Hematopoietic multipotent progenitor cell treated with erythropoietin and hydrocortisone succinate and interleukin-3 and kit ligand, for 6 days (in vitro differentiated cells): ENCODE results near the gene CNNM4.

Experiments
- DNase-seq: peaks from one replicate; pipeline ENCODE4 v3.0.0-alpha.2; 2015

Gene CNNM4

GRCh38 chr2:96837575-96837974 lies 76.9 kb downstream of the CNNM4 start:
- no peak for DNase-seq

GRCh38 chr2:96838345-96839292 lies 77.9 kb downstream of the CNNM4 start:
- no peak for DNase-seq

- DNase-seq = peak; percentile 90
Observed at GRCh38 chr2:96839293-96839874, 78.7 kb downstream of the CNNM4 start.

- no peak for DNase-seq
Observed at GRCh38 chr2:96839875-96840850, 79.5 kb downstream of the CNNM4 start.

GRCh38 chr2:96841701-96842495 lies 81.2 kb downstream of the CNNM4 start:
- DNase-seq = no peak

- DNase-seq = no peak
Observed at GRCh38 chr2:96842600-96842999, 81.9 kb downstream of the CNNM4 start.

GRCh38 chr2:96843538-96844268 lies 83.0 kb downstream of the CNNM4 start, which contains the start of gene ANKRD23:
ANKRD23 (minus strand) TSS chr2:96844021; CDS start chr2:96843992, 29 bp downstream.
- no peak for DNase-seq

GRCh38 chr2:96844405-96844808 lies 83.7 kb downstream of the CNNM4 start:
- DNase-seq = no peak

- DNase-seq = no peak
Observed at GRCh38 chr2:96846825-96847224, 86.1 kb downstream of the CNNM4 start.

GRCh38 chr2:96847586-96847985 lies 86.9 kb downstream of the CNNM4 start:
- DNase-seq = no peak

- no peak for DNase-seq
Observed at GRCh38 chr2:96848264-96848663, 87.6 kb downstream of the CNNM4 start.

GRCh38 chr2:96852667-96853066 lies 92.0 kb downstream of the CNNM4 start:
- no peak for DNase-seq

- no peak for DNase-seq
Observed at GRCh38 chr2:96853321-96853720, 92.6 kb downstream of the CNNM4 start.

- DNase-seq = peak; percentile 75
Observed at GRCh38 chr2:96856776-96857666, 96.3 kb downstream of the CNNM4 start.

GRCh38 chr2:96857667-96858372 lies 97.1 kb downstream of the CNNM4 start, which contains the start of gene ANKRD39:
ANKRD39 (minus strand) TSS chr2:96858016; CDS start chr2:96857987, 29 bp downstream.
- peak; percentile 99 for DNase-seq

- no peak for DNase-seq
Observed at GRCh38 chr2:96859099-96859649, 98.5 kb downstream of the CNNM4 start.

- DNase-seq = no peak
Observed at GRCh38 chr2:96859681-96860064, 99.0 kb downstream of the CNNM4 start.

GRCh38 chr2:96860065-96861029 lies 99.6 kb downstream of the CNNM4 start:
- no peak for DNase-seq
